ENCODE measurements around the gene GAS2L1. TPM values are rescaled to one million over a fixed set of nuclear protein-coding genes. Genes with fewer than 3 reads are reported as not detected.

Gene GAS2L1
- total RNA-seq, 1 experiment from 2014 or later, result 8.0 TPM

- Histone ChIP-seq H3K9me3 (ENCODE audit: control insufficient read depth, low read depth, low read length) (no peaks in the 10 kb centered on the region), H3K18ac (ENCODE audit: insufficient read length, low read depth, low read length) (no peak overlapping the region), H2BK120ac (ENCODE audit: low read depth, low read length, poor library complexity, severe bottlenecking) (no peak overlapping the region), H2BK20ac (ENCODE audit: low read depth, low read length, poor library complexity, severe bottlenecking) (no peak overlapping the region), H3K23ac (ENCODE audit: insufficient read length, low read depth, low read length) (no peak overlapping the region), H4K5ac (ENCODE audit: insufficient read length, low read depth, low read length) (no peak overlapping the region), H3K27ac (ENCODE audit: insufficient read length, low read depth, low read length) (no peak overlapping the region), H4K91ac (ENCODE audit: insufficient read length, low read depth, low read length) (no peak overlapping the region), H3K79me1 (ENCODE audit: insufficient read depth, low read depth, low read length, poor library complexity, severe bottlenecking) (no peaks in the 10 kb centered on the region), H2BK5ac (ENCODE audit: insufficient read length, low read length) (no peak overlapping the region), H3K79me2 (ENCODE audit: insufficient read depth, low read length) (no peaks in the 10 kb centered on the region), H3K23me2 (ENCODE audit: insufficient read length, low read depth, low read length, poor library complexity, severe bottlenecking) (no peaks in the 10 kb centered on the region), H2BK12ac (ENCODE audit: insufficient read length, low read depth, low read length) (no peak overlapping the region), H2AK5ac (ENCODE audit: insufficient read length, low read length) (no peak overlapping the region), H2BK15ac (ENCODE audit: low read depth, low read length) (no peak overlapping the region), H3K27me3 (ENCODE audit: insufficient read depth, low read length) (no peaks in the 10 kb centered on the region), H4K8ac (replicated peaks; ENCODE audit: insufficient read length, low read depth, low read length) (no peak overlapping the region), H3K56ac (ENCODE audit: insufficient read length, low read depth, low read length) (no peak overlapping the region), H3K9ac (ENCODE audit: extremely low read depth, insufficient read length, low read length) (no peak overlapping the region), H3K4me1 (ENCODE audit: insufficient read depth, low read length) (no peaks in the 10 kb centered on the region), H3T11ph (ENCODE audit: low read length) (no peak overlapping the region), H3K14ac (ENCODE audit: insufficient read depth, low read length) (no peak overlapping the region; the same call in 1 of the 2 replicates), H3K4ac (ENCODE audit: low read depth, low read length) (no peak overlapping the region), H2AFZ (ENCODE audit: low read length) (no peak overlapping the region), H3K4me2 (ENCODE audit: insufficient read depth, insufficient read length, low read length) (no peak overlapping the region), H4K20me1 (ENCODE audit: control insufficient read depth, insufficient read depth, insufficient read length) (peaks cover 3% of the 10 kb centered on the region)
- Mint-ChIP-seq H3K27ac (peak overlapping the region in 2 of 3 experiments; percentile 63 to 82; a peak in 2 of 7 replicates), H3K4me3 (no peak overlapping the region), H3K4me1 (peaks cover 2 to 3% of the 10 kb centered on the region in 2 experiments; a peak in 2 of 4 replicates), H3K36me3 (ENCODE audit: insufficient read depth in 1 of 3, low read depth in 3 of 3) (peaks cover 4 to 42% (median 30%) of the 10 kb centered on the region in 3 experiments), H3K27me3 (ENCODE audit: low read depth) (no peaks in the 10 kb centered on the region), H3K9me3 (no peaks in the 10 kb centered on the region)
- no CpG with 5 or more reads among the region's 9 CpGs for WGBS (ENCODE audit: extremely low coverage, insufficient read length, low lambda C conversion rate)
- peak; percentile 47 for DNase-seq
- TF ChIP-seq CTCF (conservative IDR thresholded peaks at IDR 0.05), result no peak
These were observed 24.3 kb downstream of the GAS2L1 start for GRCh38 chr22:29330753-29331152.
